DOHH2 (cell line): ENCODE data around the gene KANK3.
"Not testable (repeated sequence)": the region's sequence is repeated elsewhere in the genome, so short reads cannot be mapped to it uniquely, and the experiment has no call there.

Experiments used
- CTCF ChIP-seq: fragments of 200-600 bp; sonication (generic); IDR thresholded peaks from one replicate; pipeline ENCODE4 v1.5.1; 2014; ENCODE audit warnings: antibody characterized with exemption, mild to moderate bottlenecking, low read depth, low read length; ENCODE audit not compliant: poor library complexity, severe bottlenecking
- EZH2phosphoT487 ChIP-seq: fragments of 200-600 bp; sonication (generic); IDR thresholded peaks from 2 replicates; pipeline ENCODE4 v1.6.1; 2017; ENCODE audit warnings: borderline replicate concordance, mild to moderate bottlenecking, antibody characterized with exemption, low read length, moderate library complexity, mixed read lengths

- not testable (repeated sequence) for TF ChIP-seq CTCF, EZH2phosphoT487
Observed at GRCh38 chr19:8379156-8379891, 36.3 kb upstream of the KANK3 start.
